KMS-11 (cell line): ENCODE results near the gene GP9.

Experiments used
- H2AFZ ChIP-seq: fragments of 200-600 bp; sonication (generic); 2 replicates; pipeline ENCODE4 v1.6.1; 2016; ENCODE audit warnings: antibody characterized with exemption, mixed run types, low read depth
- H3K27ac ChIP-seq: fragments of 200-600 bp; sonication (generic); 2 replicates; pipeline ENCODE4 v1.6.1; 2016; ENCODE audit warnings: mild to moderate bottlenecking, mixed run types
- H3K27me3 ChIP-seq: fragments of 200-600 bp; sonication (generic); 2 replicates; pipeline ENCODE4 v1.6.1; 2017; ENCODE audit warnings: mild to moderate bottlenecking, low read depth, mixed run types, moderate library complexity; ENCODE audit not compliant: insufficient read depth
- H3K36me3 ChIP-seq: fragments of 200-600 bp; sonication (generic); 2 replicates; pipeline ENCODE4 v1.6.1; 2017; ENCODE audit warnings: mild to moderate bottlenecking, mixed run types; ENCODE audit not compliant: insufficient read depth
- H3K4me1 ChIP-seq: fragments of 200-600 bp; sonication (generic); 2 replicates; pipeline ENCODE4 v1.6.1; 2016; ENCODE audit warnings: mild to moderate bottlenecking, low read depth, mixed run types; ENCODE audit not compliant: poor library complexity, severe bottlenecking
- H3K4me2 ChIP-seq: fragments of 200-600 bp; sonication (generic); 2 replicates; pipeline ENCODE4 v1.7.0; 2016; ENCODE audit warnings: mild to moderate bottlenecking, mixed run types
- H3K4me3 ChIP-seq: fragments of 200-600 bp; sonication (generic); IDR thresholded peaks from 2 replicates; pipeline ENCODE4 v1.6.1; 2017; ENCODE audit warnings: low read depth, low read length, mixed read lengths; ENCODE audit not compliant: insufficient read depth
- H3K79me2 ChIP-seq: fragments of 200-600 bp; sonication (generic); 2 replicates; pipeline ENCODE4 v1.6.1; 2016; ENCODE audit warnings: low read depth, mixed run types; ENCODE audit not compliant: insufficient read depth
- H3K9ac ChIP-seq: fragments of 200-600 bp; sonication (generic); 2 replicates; pipeline ENCODE4 v1.6.1; 2016; ENCODE audit warnings: mild to moderate bottlenecking, mixed run types
- H4K20me1 ChIP-seq: fragments of 200-600 bp; sonication (generic); 2 replicates; pipeline ENCODE4 v1.6.1; 2016; ENCODE audit warnings: mild to moderate bottlenecking, mixed run types; ENCODE audit not compliant: insufficient read depth
- TF ChIP-seq, protein P1 (sequence below): fragments of 200-600 bp; sonication (generic); conservative IDR thresholded peaks from 2 replicates; pipeline ENCODE4 v1.6.1; 2017; ENCODE audit warnings: low read depth, mild to moderate bottlenecking, antibody characterized with exemption, low read length, moderate library complexity, mixed read lengths

GP9 gene

DNA sequence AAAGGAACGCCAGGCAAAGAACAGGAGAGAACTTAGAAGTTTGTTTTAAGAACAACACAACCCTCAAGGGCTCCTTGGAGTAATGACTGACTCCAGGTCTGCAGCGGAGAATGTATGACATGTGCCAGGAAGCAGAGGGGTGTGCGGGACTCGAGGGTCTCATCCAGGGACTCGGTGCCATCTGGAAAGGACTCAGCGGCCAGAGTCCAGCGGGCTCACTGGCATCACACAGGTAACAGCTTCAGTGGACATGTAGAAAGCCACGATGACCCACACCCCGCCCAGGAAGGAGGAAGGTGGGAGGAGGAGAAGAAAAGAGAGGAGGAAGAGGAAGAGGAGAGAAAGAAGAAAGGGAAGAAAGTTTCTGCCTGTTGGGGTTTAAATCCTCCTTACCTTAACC is 21.4 kb downstream of the GP9 start:
- Histone ChIP-seq H4K20me1 (no peaks in the 10 kb centered on the region), H3K79me2 (no peaks in the 10 kb centered on the region), H3K27me3 (no peaks in the 10 kb centered on the region), H3K27ac (no peak overlapping the region), H2AFZ (no peak overlapping the region), H3K4me2 (no peak overlapping the region), H3K36me3 (no peaks in the 10 kb centered on the region), H3K9ac (no peak overlapping the region), H3K4me1 (no peaks in the 10 kb centered on the region), H3K4me3 (no peak overlapping the region)
- TF ChIP-seq, protein P1, sequence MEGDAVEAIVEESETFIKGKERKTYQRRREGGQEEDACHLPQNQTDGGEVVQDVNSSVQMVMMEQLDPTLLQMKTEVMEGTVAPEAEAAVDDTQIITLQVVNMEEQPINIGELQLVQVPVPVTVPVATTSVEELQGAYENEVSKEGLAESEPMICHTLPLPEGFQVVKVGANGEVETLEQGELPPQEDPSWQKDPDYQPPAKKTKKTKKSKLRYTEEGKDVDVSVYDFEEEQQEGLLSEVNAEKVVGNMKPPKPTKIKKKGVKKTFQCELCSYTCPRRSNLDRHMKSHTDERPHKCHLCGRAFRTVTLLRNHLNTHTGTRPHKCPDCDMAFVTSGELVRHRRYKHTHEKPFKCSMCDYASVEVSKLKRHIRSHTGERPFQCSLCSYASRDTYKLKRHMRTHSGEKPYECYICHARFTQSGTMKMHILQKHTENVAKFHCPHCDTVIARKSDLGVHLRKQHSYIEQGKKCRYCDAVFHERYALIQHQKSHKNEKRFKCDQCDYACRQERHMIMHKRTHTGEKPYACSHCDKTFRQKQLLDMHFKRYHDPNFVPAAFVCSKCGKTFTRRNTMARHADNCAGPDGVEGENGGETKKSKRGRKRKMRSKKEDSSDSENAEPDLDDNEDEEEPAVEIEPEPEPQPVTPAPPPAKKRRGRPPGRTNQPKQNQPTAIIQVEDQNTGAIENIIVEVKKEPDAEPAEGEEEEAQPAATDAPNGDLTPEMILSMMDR = no peak

DNA sequence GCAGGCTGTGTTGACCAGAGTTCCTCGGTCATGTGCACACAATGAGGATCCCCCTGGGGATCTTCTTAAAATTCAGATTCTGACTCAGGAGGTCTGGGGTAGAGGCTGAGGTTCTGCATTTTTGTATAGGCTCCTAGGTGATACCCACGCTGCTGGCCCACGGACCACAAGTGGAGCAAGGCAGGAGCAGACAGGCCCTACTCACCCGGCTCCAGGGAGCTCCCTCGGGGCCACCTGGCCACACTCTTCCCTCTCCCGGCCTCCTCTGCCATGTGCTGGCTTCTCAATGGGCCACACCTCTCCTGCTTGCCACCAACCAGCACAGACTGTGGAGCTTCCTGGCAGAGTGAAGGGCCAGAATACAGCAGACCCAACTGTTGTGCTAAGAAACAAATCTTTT is 23.9 kb downstream of the GP9 start:
- Histone ChIP-seq H3K79me2 (no peaks in the 10 kb centered on the region), H3K36me3 (no peaks in the 10 kb centered on the region), H3K4me3 (no peak overlapping the region), H4K20me1 (no peaks in the 10 kb centered on the region), H3K4me2 (no peak overlapping the region), H3K4me1 (no peaks in the 10 kb centered on the region), H3K27ac (no peak overlapping the region), H3K27me3 (no peaks in the 10 kb centered on the region), H3K9ac (no peak overlapping the region), H2AFZ (no peak overlapping the region)
- TF ChIP-seq, protein P1 = no peak

DNA sequence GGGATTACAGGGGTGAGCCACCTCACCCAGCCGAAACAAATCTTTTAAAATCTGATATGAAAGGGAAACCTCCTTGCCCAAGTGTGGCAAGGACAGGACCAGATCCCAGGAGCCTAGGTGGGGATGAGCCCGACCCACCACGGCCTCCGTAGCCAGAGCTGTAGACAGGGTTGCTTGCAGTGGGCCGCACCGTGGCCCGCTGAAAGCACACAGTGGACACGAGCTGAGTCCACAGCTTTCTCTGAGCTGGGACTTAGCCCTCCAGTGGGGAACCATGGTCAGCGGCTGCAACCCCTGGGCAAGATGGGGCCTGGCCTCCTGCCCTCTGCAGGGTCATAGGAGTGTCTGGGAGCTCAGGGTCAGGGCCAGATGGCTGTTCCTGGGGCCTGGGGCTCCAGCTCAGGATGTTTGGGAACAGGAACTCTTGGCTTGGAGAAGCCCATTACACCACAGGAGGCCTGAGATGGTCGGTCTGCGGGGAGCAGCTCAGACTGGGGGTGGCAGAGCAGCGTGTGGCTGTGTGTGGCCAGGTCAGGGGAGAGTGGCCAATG is 24.7 kb downstream of the GP9 start:
- H3K27ac ChIP-seq = no peak overlapping the region
- H3K4me3 ChIP-seq = no peak overlapping the region
- H3K36me3 ChIP-seq = no peaks in the 10 kb centered on the region
- H4K20me1 ChIP-seq = no peaks in the 10 kb centered on the region
- no peak overlapping the region for H3K9ac ChIP-seq
- H3K4me2 ChIP-seq = no peak overlapping the region
- no peaks in the 10 kb centered on the region for H3K27me3 ChIP-seq
- H2AFZ ChIP-seq = no peak overlapping the region
- no peaks in the 10 kb centered on the region for H3K4me1 ChIP-seq
- no peaks in the 10 kb centered on the region for H3K79me2 ChIP-seq
- TF ChIP-seq, protein P1 = no peak

DNA sequence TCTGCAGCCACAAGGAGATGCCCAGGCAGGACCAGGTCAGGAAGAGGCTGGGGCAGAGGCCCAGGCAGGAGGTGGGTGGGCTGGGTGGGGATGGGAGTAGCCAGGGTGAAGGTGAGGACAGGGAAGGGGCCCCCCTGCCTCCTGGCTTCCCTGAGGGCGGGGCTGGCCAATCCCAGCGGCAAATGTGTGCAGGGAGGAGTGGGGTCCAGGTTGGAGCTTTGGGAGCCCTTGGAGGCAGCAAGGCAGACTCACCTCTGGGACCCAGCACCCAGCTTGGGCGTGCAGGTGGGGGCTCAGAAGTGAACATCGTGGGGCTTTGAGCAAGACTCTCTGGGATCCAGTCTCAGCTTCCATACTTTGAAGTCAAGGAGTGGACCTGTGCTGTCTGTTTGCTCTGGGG is 25.2 kb downstream of the GP9 start:
- no peaks in the 10 kb centered on the region for H4K20me1 ChIP-seq
- no peak overlapping the region for H3K27ac ChIP-seq
- no peaks in the 10 kb centered on the region for H3K79me2 ChIP-seq
- H3K4me3 ChIP-seq = no peak overlapping the region
- H2AFZ ChIP-seq = no peak overlapping the region
- no peaks in the 10 kb centered on the region for H3K36me3 ChIP-seq
- no peak overlapping the region for H3K4me2 ChIP-seq
- H3K4me1 ChIP-seq = no peaks in the 10 kb centered on the region
- no peak overlapping the region for H3K9ac ChIP-seq
- TF ChIP-seq, protein P1 = no peak
- no peaks in the 10 kb centered on the region for H3K27me3 ChIP-seq
